ENCODE measurements around the gene SGPP2. TPM values are rescaled to one million over a fixed set of nuclear protein-coding genes. Genes with fewer than 3 reads are reported as not detected.

The SGPP2 gene
- total RNA-seq, 1 experiment from 2014 or later: not detected

DNA sequence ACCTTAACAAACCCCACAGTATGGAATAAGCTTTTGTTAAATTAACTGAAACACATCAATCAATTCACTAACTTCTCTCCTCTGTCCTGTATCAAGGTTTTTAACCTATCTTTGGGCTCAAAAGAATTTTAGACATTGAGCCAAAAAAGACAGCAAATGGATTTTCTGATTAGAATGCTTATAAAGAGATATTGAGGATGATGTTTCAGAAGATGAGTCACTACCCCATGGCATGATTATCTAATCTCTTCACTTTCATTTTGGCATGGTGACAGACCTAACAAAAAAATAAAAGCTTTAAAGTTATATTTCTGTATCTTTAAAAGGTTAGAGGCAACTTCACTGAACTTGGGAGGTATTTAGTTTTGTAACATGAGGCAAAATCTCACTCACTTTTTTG, 55.5 kb downstream of the SGPP2 start:
- no peak overlapping the region for H3K18ac ChIP-seq (ENCODE audit: insufficient read length, low read depth, low read length)
- Mint-ChIP-seq H3K4me3 (no peak overlapping the region), H3K27me3 (ENCODE audit: low read depth) (peaks cover 93% of the 10 kb centered on the region), H3K9me3 (no peaks in the 10 kb centered on the region; a peak in 1 of 5 replicates), H3K4me1 (peaks cover 11% of the 10 kb centered on the region in 2 experiments), H3K36me3 (ENCODE audit: insufficient read depth in 1 of 3, low read depth in 3 of 3) (no peaks in the 10 kb centered on the region), H3K27ac (no peak overlapping the region)
- no peak overlapping the region for H3K27ac ChIP-seq (ENCODE audit: insufficient read length, low read depth, low read length)
- DNase-seq: no peak
- H3K4me2 ChIP-seq (ENCODE audit: insufficient read depth, insufficient read length, low read length): no peak overlapping the region
- H4K91ac ChIP-seq (ENCODE audit: insufficient read length, low read depth, low read length): no peak overlapping the region
- H3K27me3 ChIP-seq (ENCODE audit: insufficient read depth, low read length): peaks cover 3% of the 10 kb centered on the region; the same call in 1 of the 2 replicates
- H3T11ph ChIP-seq (ENCODE audit: low read length): no peak overlapping the region
- no peak overlapping the region for H3K56ac ChIP-seq (ENCODE audit: insufficient read length, low read depth, low read length)
- no peak overlapping the region for H2BK120ac ChIP-seq (ENCODE audit: low read depth, low read length, poor library complexity, severe bottlenecking)
- no peak overlapping the region for H2AFZ ChIP-seq (ENCODE audit: low read length)
- no peak overlapping the region for H4K5ac ChIP-seq (ENCODE audit: insufficient read length, low read depth, low read length)
- H2BK5ac ChIP-seq (ENCODE audit: insufficient read length, low read length): no peak overlapping the region
- H3K14ac ChIP-seq (ENCODE audit: insufficient read depth, low read length): no peak overlapping the region
- H3K9ac ChIP-seq (ENCODE audit: extremely low read depth, insufficient read length, low read length): no peak overlapping the region
- no peak overlapping the region for H3K4ac ChIP-seq (ENCODE audit: low read depth, low read length)
- no peak overlapping the region for H2BK20ac ChIP-seq (ENCODE audit: low read depth, low read length, poor library complexity, severe bottlenecking)
- TF ChIP-seq, protein P1, sequence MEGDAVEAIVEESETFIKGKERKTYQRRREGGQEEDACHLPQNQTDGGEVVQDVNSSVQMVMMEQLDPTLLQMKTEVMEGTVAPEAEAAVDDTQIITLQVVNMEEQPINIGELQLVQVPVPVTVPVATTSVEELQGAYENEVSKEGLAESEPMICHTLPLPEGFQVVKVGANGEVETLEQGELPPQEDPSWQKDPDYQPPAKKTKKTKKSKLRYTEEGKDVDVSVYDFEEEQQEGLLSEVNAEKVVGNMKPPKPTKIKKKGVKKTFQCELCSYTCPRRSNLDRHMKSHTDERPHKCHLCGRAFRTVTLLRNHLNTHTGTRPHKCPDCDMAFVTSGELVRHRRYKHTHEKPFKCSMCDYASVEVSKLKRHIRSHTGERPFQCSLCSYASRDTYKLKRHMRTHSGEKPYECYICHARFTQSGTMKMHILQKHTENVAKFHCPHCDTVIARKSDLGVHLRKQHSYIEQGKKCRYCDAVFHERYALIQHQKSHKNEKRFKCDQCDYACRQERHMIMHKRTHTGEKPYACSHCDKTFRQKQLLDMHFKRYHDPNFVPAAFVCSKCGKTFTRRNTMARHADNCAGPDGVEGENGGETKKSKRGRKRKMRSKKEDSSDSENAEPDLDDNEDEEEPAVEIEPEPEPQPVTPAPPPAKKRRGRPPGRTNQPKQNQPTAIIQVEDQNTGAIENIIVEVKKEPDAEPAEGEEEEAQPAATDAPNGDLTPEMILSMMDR (conservative IDR thresholded peaks at IDR 0.05): no peak
- no peaks in the 10 kb centered on the region for H3K79me2 ChIP-seq (ENCODE audit: insufficient read depth, low read length)
- no peaks in the 10 kb centered on the region for H3K9me3 ChIP-seq (ENCODE audit: control insufficient read depth, low read depth, low read length)
- H4K20me1 ChIP-seq (ENCODE audit: control insufficient read depth, insufficient read depth, insufficient read length): no peaks in the 10 kb centered on the region
- H3K79me1 ChIP-seq (ENCODE audit: insufficient read depth, low read depth, low read length, poor library complexity, severe bottlenecking): no peaks in the 10 kb centered on the region
- H2AK5ac ChIP-seq (ENCODE audit: insufficient read length, low read length): no peak overlapping the region
- H2BK15ac ChIP-seq (ENCODE audit: low read depth, low read length): no peak overlapping the region
- no peak overlapping the region for H3K23ac ChIP-seq (ENCODE audit: insufficient read length, low read depth, low read length)
- H3K4me1 ChIP-seq (ENCODE audit: insufficient read depth, low read length): no peaks in the 10 kb centered on the region
- H2BK12ac ChIP-seq (ENCODE audit: insufficient read length, low read depth, low read length): no peak overlapping the region
- no peak overlapping the region for H4K8ac ChIP-seq (replicated peaks; ENCODE audit: insufficient read length, low read depth, low read length)
- no peaks in the 10 kb centered on the region for H3K23me2 ChIP-seq (ENCODE audit: insufficient read length, low read depth, low read length, poor library complexity, severe bottlenecking)

Data from H9 (cell line).